GM12878 (cell line): ENCODE results near the gene SMG9.

Experiments
- RAD21 ChIP-seq: IDR thresholded peaks from 2 replicates; pipeline ENCODE4 v1.6.1; 2011; ENCODE audit warnings: mild to moderate bottlenecking, low read depth, low read length, moderate library complexity; ENCODE audit not compliant: insufficient read depth
- SMC3 ChIP-seq: IDR thresholded peaks from 2 replicates; pipeline ENCODE4 v1.6.1; 2011; ENCODE audit warnings: low read length, improper control_type of control experiment, borderline replicate concordance
- ZNF207 ChIP-seq: fragments of 450-650 bp; IDR thresholded peaks from 2 replicates; pipeline ENCODE4 v1.6.1; 2014; ENCODE audit warnings: antibody characterized with exemption, mild to moderate bottlenecking, borderline replicate concordance
- TF ChIP-seq, protein P1 (sequence below): IDR thresholded peaks from 2 replicates; pipeline ENCODE4 v1.6.1; 2012; ENCODE audit warnings: low read depth, low read length, improper control_type of control experiment
- TF ChIP-seq, protein P2 (sequence below), 3 experiments: IDR thresholded peaks in 2 of 3; conservative IDR thresholded peaks in 1 of 3; 2 replicates each; pipeline ENCODE4 v1.5.1; 2011; ENCODE audit warnings: low read depth in 3 of 3, low read length in 3 of 3, mild to moderate bottlenecking in 3 of 3, control low read depth in 2 of 3, moderate library complexity in 2 of 3, inconsistent platforms in 1 of 3, mixed read lengths in 1 of 3; ENCODE audit not compliant: control insufficient read depth in 2 of 3, insufficient read depth in 1 of 3; ENCODE audit errors: extremely low read depth in 1 of 3

DNA sequence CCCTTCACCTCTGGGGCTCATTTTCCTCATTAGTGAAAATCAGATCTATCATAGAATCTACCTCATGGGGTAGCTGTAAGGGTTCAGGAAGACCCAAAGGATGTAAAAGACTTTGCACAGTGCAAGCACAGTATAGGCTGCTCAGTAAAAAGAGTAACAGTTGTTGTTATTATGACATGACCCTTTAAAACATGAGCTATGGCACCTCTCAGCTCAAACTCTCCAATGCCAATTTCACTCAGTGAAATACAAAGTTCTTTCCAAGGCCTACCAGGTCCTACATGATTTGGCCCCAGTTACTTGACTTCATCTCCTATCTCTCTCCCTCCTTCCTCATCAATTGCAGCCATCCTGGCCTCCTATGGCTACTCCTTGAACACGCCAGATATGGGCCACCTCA lies 4.9 kb downstream of the SMG9 start:
- TF ChIP-seq, protein P1, sequence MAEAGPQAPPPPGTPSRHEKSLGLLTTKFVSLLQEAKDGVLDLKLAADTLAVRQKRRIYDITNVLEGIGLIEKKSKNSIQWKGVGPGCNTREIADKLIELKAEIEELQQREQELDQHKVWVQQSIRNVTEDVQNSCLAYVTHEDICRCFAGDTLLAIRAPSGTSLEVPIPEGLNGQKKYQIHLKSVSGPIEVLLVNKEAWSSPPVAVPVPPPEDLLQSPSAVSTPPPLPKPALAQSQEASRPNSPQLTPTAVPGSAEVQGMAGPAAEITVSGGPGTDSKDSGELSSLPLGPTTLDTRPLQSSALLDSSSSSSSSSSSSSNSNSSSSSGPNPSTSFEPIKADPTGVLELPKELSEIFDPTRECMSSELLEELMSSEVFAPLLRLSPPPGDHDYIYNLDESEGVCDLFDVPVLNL: no peak
- TF ChIP-seq ZNF207 (no peak), SMC3 (no peak), RAD21 (no peak)
- TF ChIP-seq, protein P2, sequence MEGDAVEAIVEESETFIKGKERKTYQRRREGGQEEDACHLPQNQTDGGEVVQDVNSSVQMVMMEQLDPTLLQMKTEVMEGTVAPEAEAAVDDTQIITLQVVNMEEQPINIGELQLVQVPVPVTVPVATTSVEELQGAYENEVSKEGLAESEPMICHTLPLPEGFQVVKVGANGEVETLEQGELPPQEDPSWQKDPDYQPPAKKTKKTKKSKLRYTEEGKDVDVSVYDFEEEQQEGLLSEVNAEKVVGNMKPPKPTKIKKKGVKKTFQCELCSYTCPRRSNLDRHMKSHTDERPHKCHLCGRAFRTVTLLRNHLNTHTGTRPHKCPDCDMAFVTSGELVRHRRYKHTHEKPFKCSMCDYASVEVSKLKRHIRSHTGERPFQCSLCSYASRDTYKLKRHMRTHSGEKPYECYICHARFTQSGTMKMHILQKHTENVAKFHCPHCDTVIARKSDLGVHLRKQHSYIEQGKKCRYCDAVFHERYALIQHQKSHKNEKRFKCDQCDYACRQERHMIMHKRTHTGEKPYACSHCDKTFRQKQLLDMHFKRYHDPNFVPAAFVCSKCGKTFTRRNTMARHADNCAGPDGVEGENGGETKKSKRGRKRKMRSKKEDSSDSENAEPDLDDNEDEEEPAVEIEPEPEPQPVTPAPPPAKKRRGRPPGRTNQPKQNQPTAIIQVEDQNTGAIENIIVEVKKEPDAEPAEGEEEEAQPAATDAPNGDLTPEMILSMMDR (IDR thresholded peaks at IDR 0.05 in 2 of 3, conservative IDR thresholded peaks at IDR 0.05 in 1 of 3; ENCODE audit: control insufficient read depth in 2 of 3, extremely low read depth in 1 of 3, insufficient read depth in 1 of 3, low read depth in 3 of 3, low read length in 3 of 3): no peak
